ENCODE measurements around the gene SLC6A17.

SLC6A17 gene

GRCh38 chr1:110241516-110241915 is 91.2 kb downstream of the SLC6A17 start:
- no peak for TF ChIP-seq CTCF (IDR thresholded peaks at IDR 0.05; ENCODE audit: control insufficient read depth, extremely low read depth, insufficient read depth)
- H3K4me3 ChIP-seq (ENCODE audit: low read depth, low read length), result no peak overlapping the region
- no peak for DNase-seq (ENCODE audit: low read depth)

- TF ChIP-seq CTCF (IDR thresholded peaks at IDR 0.05; ENCODE audit: control insufficient read depth, extremely low read depth, insufficient read depth), result no peak
- no peak overlapping the region for H3K4me3 ChIP-seq (ENCODE audit: low read depth, low read length)
- DNase-seq (ENCODE audit: low read depth), result no peak
Observed at GRCh38 chr1:110242062-110242461, 91.8 kb downstream of the SLC6A17 start.

GRCh38 chr1:110242731-110243130 is 92.4 kb downstream of the SLC6A17 start:
- no peak overlapping the region for H3K4me3 ChIP-seq (ENCODE audit: low read depth, low read length)
- DNase-seq (ENCODE audit: low read depth), result peak; percentile 38
- no peak for TF ChIP-seq CTCF (IDR thresholded peaks at IDR 0.05; ENCODE audit: control insufficient read depth, extremely low read depth, insufficient read depth)

- TF ChIP-seq CTCF (IDR thresholded peaks at IDR 0.05; ENCODE audit: control insufficient read depth, extremely low read depth, insufficient read depth), result no peak
- no peak overlapping the region for H3K4me3 ChIP-seq (ENCODE audit: low read depth, low read length)
- no peak for DNase-seq (ENCODE audit: low read depth)
Observed at GRCh38 chr1:110243146-110243545, 92.9 kb downstream of the SLC6A17 start.

- no peak for TF ChIP-seq CTCF (IDR thresholded peaks at IDR 0.05; ENCODE audit: control insufficient read depth, extremely low read depth, insufficient read depth)
- DNase-seq (ENCODE audit: low read depth), result no peak
- H3K4me3 ChIP-seq (ENCODE audit: low read depth, low read length), result no peak overlapping the region
Observed at GRCh38 chr1:110243574-110243973, 93.3 kb downstream of the SLC6A17 start.

GRCh38 chr1:110245876-110246620 is 95.8 kb downstream of the SLC6A17 start:
- DNase-seq (ENCODE audit: low read depth), result peak; percentile 56
- no peak overlapping the region for H3K4me3 ChIP-seq (ENCODE audit: low read depth, low read length)
- no peak for TF ChIP-seq CTCF (IDR thresholded peaks at IDR 0.05; ENCODE audit: control insufficient read depth, extremely low read depth, insufficient read depth)

- no peak for DNase-seq (ENCODE audit: low read depth)
- no peak for TF ChIP-seq CTCF (IDR thresholded peaks at IDR 0.05; ENCODE audit: control insufficient read depth, extremely low read depth, insufficient read depth)
- H3K4me3 ChIP-seq (ENCODE audit: low read depth, low read length), result no peak overlapping the region
Observed at GRCh38 chr1:110248746-110249145, 98.5 kb downstream of the SLC6A17 start.
